COR-L47 (cell line): ENCODE data around the gene HELZ2.

Experiments
- DNase-seq: peaks from one replicate; lab custom pipeline; 2025; lab: John Stamatoyannopoulos, UW

The HELZ2 gene

DNA sequence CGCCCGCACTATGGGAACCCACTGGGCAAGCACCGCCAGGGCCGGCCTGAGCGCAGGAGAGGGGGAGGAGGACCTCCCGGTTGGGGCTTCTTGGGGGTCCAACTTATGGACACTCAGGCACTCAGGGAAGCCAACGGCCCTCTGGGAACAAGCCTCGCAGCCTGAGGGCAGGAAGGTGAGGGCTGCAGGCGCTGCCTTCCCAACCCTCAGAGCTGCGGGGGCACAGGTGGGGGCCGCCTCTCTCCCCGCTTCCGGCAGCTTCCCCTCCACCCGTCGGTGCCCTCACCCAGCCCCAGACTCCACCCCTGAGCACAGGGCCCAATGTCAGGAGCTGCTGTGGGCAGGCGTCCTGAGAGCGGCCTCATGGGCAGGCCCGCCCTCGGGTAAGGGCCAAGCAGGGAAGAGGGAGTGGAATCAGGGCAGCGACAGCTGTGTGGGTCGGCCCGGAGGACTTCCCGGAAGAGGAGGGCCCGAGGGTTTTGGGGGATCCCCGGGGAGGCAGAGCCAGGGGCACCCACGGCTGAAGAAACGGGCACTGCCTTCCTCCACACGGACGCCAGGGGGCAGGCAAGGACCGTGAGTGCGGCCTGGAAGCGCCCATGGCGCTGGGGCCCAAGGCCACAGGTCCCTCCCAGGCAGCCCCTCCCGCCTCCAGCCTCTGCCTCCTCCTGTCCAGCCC is 36.4 kb downstream of the HELZ2 start:
- DNase-seq: peak; percentile 63

GRCh38 chr20:63536997-63537524 is 37.0 kb downstream of the HELZ2 start, which contains the start of gene PTK6:
Gene PTK6, minus strand, starts transcription at chr20:63537376. Its CDS starts 62 bp downstream, at chr20:63537314.
- DNase-seq: no peak

DNA sequence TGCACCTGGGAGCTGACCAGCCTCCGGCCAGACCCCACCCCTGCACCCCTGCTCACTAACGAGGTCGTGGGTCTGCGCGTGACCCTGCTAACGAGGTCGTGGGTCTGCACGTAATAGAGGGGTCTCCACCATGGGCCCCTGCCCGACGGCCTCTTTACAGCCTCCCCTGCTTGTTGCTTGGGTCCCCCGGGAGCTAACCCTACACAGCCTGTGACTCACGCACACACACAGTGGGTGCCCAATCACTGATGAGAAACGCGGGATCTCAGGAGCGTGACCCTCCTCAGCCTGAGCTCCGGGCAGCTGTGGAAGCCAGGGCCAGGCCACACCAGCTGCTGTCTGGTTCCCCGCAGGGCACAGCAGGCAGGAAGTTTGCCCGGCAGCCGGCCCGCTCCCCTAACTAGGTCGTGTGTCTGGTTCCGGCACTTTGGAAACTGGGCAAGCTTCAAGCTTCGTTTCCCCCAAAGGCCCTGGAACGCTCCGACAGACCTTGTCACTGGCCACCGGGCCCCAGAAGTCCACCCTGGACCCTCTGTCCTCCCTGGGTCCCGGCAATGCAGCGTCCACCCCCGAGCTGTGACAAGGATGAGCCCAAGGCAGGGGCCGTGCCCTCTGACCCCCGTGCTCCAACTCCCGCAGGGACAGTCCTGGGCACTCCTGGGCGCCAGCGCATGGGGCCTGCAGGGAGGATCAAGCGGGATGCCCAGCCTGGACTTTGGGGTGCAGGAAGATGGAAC is 37.6 kb downstream of the HELZ2 start:
- DNase-seq: peak; percentile 48

DNA sequence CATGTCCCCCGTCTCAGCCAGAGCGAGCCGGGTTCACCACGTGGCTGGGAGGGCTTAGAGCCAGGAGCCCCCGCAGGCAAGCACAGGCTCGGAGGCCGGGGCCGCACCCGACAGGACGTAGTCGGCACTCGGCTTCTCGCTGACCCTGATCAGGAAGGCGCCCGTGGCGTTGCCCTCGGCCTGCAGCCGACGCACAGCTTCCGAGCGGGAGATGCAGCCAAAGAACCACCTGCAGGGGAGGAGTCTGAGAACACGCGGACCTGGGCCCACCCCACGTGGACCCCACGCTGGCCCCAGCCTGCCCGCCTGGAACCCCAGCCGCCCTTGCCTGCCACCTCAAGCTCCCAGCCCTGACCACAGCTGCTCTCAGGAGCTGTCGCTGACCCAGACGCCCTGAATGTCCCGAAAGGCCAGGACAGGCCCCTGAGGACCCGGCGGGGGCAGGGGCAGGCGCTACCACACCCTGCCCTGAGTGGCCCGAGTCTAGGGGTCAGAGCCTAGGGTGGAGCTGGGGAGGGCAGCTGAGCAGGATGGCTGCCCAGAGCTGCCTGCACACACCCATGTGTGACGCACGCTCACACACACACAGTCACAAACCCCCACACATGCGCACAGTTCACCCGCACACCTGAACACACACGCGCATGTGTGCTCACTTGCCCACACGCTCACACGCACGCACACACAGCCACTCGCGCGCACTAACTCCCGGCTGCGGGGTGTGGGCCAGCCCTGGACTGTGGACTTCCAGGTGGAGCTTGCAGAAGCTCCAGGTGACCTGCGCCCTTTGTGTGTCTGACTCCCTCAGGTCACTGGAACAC is 39.0 kb downstream of the HELZ2 start:
- DNase-seq: no peak

- no peak for DNase-seq
Observed at GRCh38 chr20:63534427-63534830, 39.6 kb downstream of the HELZ2 start.

DNA sequence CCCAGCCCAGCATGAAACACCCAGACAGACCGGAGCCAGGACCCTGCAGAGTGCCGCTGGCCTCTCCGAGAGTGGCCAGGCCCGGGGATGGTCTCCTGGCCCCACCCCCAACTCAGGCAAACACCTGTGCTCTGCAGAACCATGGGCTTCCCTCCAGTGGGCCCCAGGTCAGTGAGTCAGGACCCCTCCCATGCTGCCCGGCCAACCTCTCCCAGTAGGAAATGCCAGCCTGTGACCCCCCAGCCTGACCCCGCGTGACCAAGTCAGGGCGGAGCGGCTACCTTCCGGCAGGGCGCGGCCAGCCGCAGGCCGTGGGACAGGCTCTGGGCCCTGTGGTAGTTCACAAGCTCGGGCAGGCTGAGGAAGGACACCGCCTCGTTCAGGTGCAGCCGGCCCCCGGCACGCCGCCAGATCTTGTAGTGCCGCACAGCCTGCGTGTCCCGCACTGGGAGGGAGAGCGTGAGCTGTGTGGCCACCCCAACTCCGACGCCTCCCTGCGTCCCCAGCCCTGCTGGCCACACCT is 40.1 kb downstream of the HELZ2 start:
- DNase-seq: no peak

- DNase-seq: no peak
Observed at GRCh38 chr20:63533388-63533787, 40.7 kb downstream of the HELZ2 start.

GRCh38 chr20:63532449-63532971 is 41.5 kb downstream of the HELZ2 start:
- no peak for DNase-seq

- no peak for DNase-seq
Observed at GRCh38 chr20:63531686-63532448, 42.2 kb downstream of the HELZ2 start.

- DNase-seq: no peak
Observed at GRCh38 chr20:63530788-63531160, 43.3 kb downstream of the HELZ2 start.

- no peak for DNase-seq
Observed at GRCh38 chr20:63529861-63530787, 43.9 kb downstream of the HELZ2 start.

- DNase-seq: no peak
Observed at GRCh38 chr20:63529180-63529860, 44.7 kb downstream of the HELZ2 start.

GRCh38 chr20:63527184-63527583 is 46.9 kb downstream of the HELZ2 start:
- DNase-seq: no peak

DNA sequence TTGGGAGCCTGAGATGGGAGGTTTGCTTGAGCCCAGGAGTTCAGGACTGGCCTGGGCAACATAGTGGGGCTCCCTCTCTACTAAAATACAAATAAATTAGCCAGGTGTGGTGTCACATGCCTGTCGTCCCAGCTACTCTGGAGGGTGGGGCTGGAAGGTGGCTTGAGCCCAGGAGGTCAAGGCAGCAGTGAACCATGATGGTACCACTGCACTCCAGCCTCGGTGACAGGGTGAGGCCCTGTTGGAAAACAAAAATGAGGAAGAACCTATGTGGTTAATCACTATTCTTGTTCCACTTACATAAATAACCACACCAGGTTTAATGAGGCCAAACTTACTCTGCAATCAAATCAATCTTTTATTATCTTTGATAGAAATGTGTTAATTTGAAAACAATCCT is 48.1 kb downstream of the HELZ2 start:
- no peak for DNase-seq

- no peak for DNase-seq
Observed at GRCh38 chr20:63525185-63525584, 48.9 kb downstream of the HELZ2 start.
